Kidney epithelial cell (primary cell): ENCODE measurements around the gene PCDHGB3. TPM values are rescaled to one million over a fixed set of nuclear protein-coding genes. Genes with fewer than 3 reads are reported as not detected.
"Not testable (repeated sequence)": the region's sequence is repeated elsewhere in the genome, so short reads cannot be mapped to it uniquely, and the experiment has no call there.

Experiments used
- DNase-seq: peaks from one replicate; pipeline ENCODE4 v3.0.0-alpha.2; 2010; ENCODE audit warnings: low read depth
- H3K27me3 ChIP-seq: 2 replicates; pipeline ENCODE4 v1.6.0; 2011; ENCODE audit warnings: low read length; ENCODE audit not compliant: control insufficient read depth, insufficient read depth
- H3K36me3 ChIP-seq: 2 replicates; pipeline ENCODE4 v1.5.1; 2011; ENCODE audit warnings: low read length; ENCODE audit not compliant: control insufficient read depth, insufficient read depth
- H3K4me3 ChIP-seq: 2 replicates; pipeline ENCODE4 v1.5.1; 2011; ENCODE audit warnings: low read depth, mild to moderate bottlenecking, control low read depth, low read length
- CTCF ChIP-seq: IDR thresholded peaks from 2 replicates; pipeline ENCODE4 v1.5.1; 2011; ENCODE audit warnings: mild to moderate bottlenecking, moderate library complexity, low read length, control low read depth, inconsistent platforms; ENCODE audit not compliant: insufficient read depth, poor library complexity, severe bottlenecking
- total RNA-seq: library from RNA; depleted of rRNA; stranded (reverse); fragments of >200 nt; gene quantifications from 2 replicates; pipeline ENCODE4 v1.2.3, GENCODE V29; 2015

PCDHGB3 gene
- total RNA-seq, 1 donor from 2014 or later = 1.3 TPM

- DNase-seq = no peak
- Histone ChIP-seq H3K36me3 (no peaks in the 10 kb centered on the region), H3K4me3 (no peak within 1 kb of the TSS), H3K27me3 (peaks cover 14% of the 10 kb centered on the region)
- TF ChIP-seq CTCF = no peak
Observed at GRCh38 chr5:141392429-141393198, 22.6 kb downstream of the PCDHGB3 start, which contains the start of gene PCDHGA8. Gene PCDHGA8, plus strand, starts transcription at chr5:141392633. Its CDS starts 181 bp downstream, at chr5:141392814.

- Histone ChIP-seq H3K4me3 (no peak overlapping the region), H3K36me3 (no peaks in the 10 kb centered on the region), H3K27me3 (peaks cover 14% of the 10 kb centered on the region)
- TF ChIP-seq CTCF = no peak
- DNase-seq = no peak
Observed at GRCh38 chr5:141393267-141393666, 23.2 kb downstream of the PCDHGB3 start.

- DNase-seq, H3K36me3 ChIP-seq, H3K4me3 ChIP-seq: not testable (repeated sequence)
- peaks cover 12% of the 10 kb centered on the region for H3K27me3 ChIP-seq
Observed at GRCh38 chr5:141394401-141395187, 24.6 kb downstream of the PCDHGB3 start.

- Histone ChIP-seq H3K27me3 (peaks cover 17% of the 10 kb centered on the region), H3K4me3 (peak within 1 kb of the TSS; percentile 30)
- not testable (repeated sequence) for H3K36me3 ChIP-seq, DNase-seq
- TF ChIP-seq CTCF = peak; percentile 58
Observed at GRCh38 chr5:141397756-141398551, 27.9 kb downstream of the PCDHGB3 start, which contains the start of gene PCDHGB5. Gene PCDHGB5, plus strand, starts transcription at chr5:141397947. Its CDS starts 181 bp downstream, at chr5:141398128.

- Histone ChIP-seq H3K4me3 (no peak overlapping the region), H3K36me3 (no peaks in the 10 kb centered on the region), H3K27me3 (peaks cover 16% of the 10 kb centered on the region)
- no peak for DNase-seq
- no peak for TF ChIP-seq CTCF
Observed at GRCh38 chr5:141398608-141399007, 28.6 kb downstream of the PCDHGB3 start.
